A673 (cell line): ENCODE results near the gene THBS1.

Source experiments
- CTCF ChIP-seq: fragments of 300-800, 200-600 bp; sonication (generic); conservative IDR thresholded peaks from 2 replicates; pipeline ENCODE4 v1.5.1; 2017; ENCODE audit warnings: low read depth, mild to moderate bottlenecking, antibody characterized with exemption, low read length, moderate library complexity, mixed read lengths
- EZH2 ChIP-seq: fragments of 200-600 bp; sonication (generic); IDR thresholded peaks from 2 replicates; pipeline ENCODE4 v1.6.1; 2017; ENCODE audit warnings: borderline replicate concordance, low read depth, mild to moderate bottlenecking, mixed read lengths, antibody characterized with exemption, low read length; ENCODE audit not compliant: poor library complexity, severe bottlenecking

- TF ChIP-seq CTCF = no peak
- no peak for TF ChIP-seq EZH2
Measured at GRCh38 chr15:39581242-39581792, 438 bp downstream of the THBS1 start.
